ENCODE data around the gene TRPM8.

TRPM8 gene

GRCh38 chr2:233974530-233975071, 57.4 kb downstream of the TRPM8 start:
- TF ChIP-seq NFIC (IDR thresholded peaks at IDR 0.05) (peak; percentile 96), TEAD4 (IDR thresholded peaks at IDR 0.05) (peak; percentile 71), EP300 (IDR thresholded peaks at IDR 0.05; ENCODE audit: borderline replicate concordance) (peak; percentile 95), CEBPB (IDR thresholded peaks at IDR 0.05) (0 out of 2 replicates have a peak, but pooled peaks have one; percentile 48), YY1 (IDR thresholded peaks at IDR 0.05; ENCODE audit: low read depth) (peak; percentile 64), TAF1 (IDR thresholded peaks at IDR 0.05; ENCODE audit: low read depth) (no peak), RAD21 (IDR thresholded peaks at IDR 0.05; ENCODE audit: low read depth) (peak; percentile 31), CREB1 (IDR thresholded peaks at IDR 0.05; ENCODE audit: low read depth) (no peak), ZBTB7A (IDR thresholded peaks at IDR 0.05; ENCODE audit: low read depth) (no peak), TCF12 (IDR thresholded peaks at IDR 0.05; ENCODE audit: low read depth) (peak; percentile 98), EGR1 (IDR thresholded peaks at IDR 0.05) (0 out of 2 replicates have a peak, but pooled peaks have one; percentile 48), FOXM1 (IDR thresholded peaks at IDR 0.05; ENCODE audit: borderline replicate concordance, low read depth) (peak; percentile 92), REST (IDR thresholded peaks at IDR 0.05; ENCODE audit: low read depth) (peak; percentile 20; the same call in 1 of the 2 replicates)
- TF ChIP-seq, protein P1, sequence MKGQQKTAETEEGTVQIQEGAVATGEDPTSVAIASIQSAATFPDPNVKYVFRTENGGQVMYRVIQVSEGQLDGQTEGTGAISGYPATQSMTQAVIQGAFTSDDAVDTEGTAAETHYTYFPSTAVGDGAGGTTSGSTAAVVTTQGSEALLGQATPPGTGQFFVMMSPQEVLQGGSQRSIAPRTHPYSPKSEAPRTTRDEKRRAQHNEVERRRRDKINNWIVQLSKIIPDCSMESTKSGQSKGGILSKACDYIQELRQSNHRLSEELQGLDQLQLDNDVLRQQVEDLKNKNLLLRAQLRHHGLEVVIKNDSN (IDR thresholded peaks at IDR 0.05), result peak; percentile 9; the same call in 1 of the 2 replicates
- TF ChIP-seq, protein P2, sequence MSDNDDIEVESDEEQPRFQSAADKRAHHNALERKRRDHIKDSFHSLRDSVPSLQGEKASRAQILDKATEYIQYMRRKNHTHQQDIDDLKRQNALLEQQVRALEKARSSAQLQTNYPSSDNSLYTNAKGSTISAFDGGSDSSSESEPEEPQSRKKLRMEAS (IDR thresholded peaks at IDR 0.05), result peak; percentile 65

DNA sequence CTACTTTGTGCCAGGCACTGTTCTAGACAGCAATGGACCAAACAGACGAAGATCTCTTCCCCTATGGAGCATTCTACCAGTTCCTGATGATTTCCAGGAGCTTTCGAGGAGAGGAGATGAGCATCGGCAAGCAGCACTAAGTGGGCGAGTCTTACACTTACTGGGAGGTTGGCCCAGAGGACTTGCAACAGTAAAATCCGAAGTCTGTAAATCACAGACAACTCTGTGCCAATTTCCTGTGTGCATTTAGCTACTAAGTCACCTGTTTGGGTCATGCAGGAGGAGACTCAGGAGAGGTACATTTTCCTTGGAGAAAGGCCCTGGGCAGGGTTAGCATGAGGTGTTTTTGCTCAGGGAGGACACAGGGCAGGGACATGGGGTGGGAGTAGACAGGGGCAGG, 58.9 kb downstream of the TRPM8 start:
- TF ChIP-seq ZBTB7A (IDR thresholded peaks at IDR 0.05; ENCODE audit: low read depth) (no peak), TEAD4 (IDR thresholded peaks at IDR 0.05) (no peak), REST (IDR thresholded peaks at IDR 0.05; ENCODE audit: low read depth) (no peak), TAF1 (IDR thresholded peaks at IDR 0.05; ENCODE audit: low read depth) (no peak), YY1 (IDR thresholded peaks at IDR 0.05; ENCODE audit: low read depth) (no peak), EP300 (IDR thresholded peaks at IDR 0.05; ENCODE audit: borderline replicate concordance) (no peak), TCF12 (IDR thresholded peaks at IDR 0.05; ENCODE audit: low read depth) (no peak), RAD21 (IDR thresholded peaks at IDR 0.05; ENCODE audit: low read depth) (no peak), EGR1 (IDR thresholded peaks at IDR 0.05) (no peak)
- TF ChIP-seq, protein P2 (IDR thresholded peaks at IDR 0.05), result no peak

DNA sequence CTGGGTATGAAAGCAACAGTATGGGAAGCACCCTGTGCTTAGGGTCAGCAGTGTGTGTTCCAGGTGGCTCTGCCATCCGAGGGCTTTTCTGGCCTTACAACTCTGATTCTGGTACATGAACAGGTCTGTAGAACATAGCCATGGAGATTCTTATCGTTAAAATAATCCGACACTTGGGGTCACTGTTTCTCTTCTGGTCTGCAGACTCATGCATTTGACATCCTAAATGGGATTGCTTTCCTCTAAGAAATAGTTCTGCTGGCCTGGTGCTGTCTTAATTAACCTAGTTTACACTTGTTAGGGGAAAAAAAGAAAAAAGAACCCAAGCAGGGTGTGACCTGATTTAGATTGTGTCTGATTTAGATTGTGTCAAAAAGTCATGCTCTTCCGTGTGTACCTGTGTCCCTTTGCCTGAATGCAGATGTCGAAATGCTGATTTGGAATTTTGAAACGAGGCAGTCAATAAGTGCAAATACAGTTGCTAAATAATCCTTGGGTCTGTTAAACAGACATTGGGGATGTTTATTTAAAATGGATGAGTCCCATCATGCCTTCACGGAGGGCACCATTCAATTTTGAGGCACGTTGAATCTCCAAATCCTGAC, 59.6 kb downstream of the TRPM8 start:
- peak; percentile 86 for TF ChIP-seq RAD21 (IDR thresholded peaks at IDR 0.05; ENCODE audit: low read depth)
- no peak for TF ChIP-seq EGR1 (IDR thresholded peaks at IDR 0.05)

DNA sequence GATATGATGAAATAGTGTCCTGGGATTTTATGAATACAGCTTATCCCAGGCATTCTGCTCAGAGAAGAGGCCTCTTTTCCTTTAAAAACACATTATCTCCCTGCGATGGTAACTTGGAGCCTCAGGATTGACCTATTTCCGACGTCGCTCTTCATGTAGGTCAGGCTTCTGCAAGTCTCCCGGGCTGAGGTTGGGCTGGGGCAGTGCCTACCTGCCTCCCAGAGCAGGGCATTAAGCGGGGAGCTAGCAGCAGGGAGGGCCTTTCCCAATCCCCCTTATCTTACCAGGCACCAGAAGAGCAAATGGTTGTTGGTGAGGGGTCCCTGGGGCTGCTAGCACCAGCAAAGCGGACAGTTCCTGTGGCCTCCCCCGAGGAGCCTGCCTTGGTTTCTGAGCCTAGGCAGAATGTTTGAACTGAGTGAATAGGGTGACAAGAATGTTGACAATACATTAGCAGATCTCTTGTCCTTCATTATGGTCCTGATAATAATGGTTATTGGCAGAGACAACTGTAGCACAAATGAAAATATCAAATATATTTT, 60.2 kb downstream of the TRPM8 start:
- TF ChIP-seq REST (IDR thresholded peaks at IDR 0.05; ENCODE audit: low read depth), result peak; percentile 77
- no peak for TF ChIP-seq NFIC (IDR thresholded peaks at IDR 0.05)

DNA sequence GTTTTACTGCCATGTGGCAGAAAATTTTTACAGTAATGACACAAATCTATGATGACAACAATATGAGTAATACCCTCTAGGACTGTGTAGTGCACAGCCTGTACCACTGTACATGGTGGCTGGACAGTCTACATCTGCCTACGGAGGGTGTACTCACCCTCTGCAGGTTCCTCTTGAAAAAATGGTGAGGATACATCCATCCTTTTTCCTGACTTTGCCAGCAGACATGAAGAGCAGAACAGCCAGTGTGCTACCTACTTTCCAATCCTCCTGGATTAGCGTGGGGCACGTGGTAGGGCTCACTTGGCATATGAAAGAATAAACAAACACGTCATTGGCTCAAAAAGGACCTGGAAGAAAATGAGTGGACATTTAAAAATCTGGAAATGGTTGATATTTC, 62.6 kb downstream of the TRPM8 start:
- no peak for TF ChIP-seq FOXM1 (IDR thresholded peaks at IDR 0.05; ENCODE audit: borderline replicate concordance, low read depth)
- no peak for TF ChIP-seq ZBTB7A (IDR thresholded peaks at IDR 0.05; ENCODE audit: low read depth)
